ENCODE data around the gene TNIK.

TNIK gene

DNA sequence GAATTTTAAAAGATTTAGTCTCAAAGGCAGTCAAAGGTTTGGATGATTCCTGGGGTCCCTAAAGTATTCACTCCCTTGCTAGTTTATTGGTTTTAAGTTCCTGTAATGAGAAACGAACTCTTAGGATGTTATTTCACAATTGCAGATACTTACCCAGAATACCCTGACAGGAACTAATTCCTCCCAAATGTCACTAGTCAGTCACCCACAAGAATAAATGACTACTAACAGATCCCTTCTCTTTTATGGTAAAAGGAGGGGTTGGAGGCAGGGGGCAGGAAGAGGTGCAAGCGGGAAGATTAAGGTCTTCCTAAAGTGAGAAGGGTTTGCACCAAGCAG, 259.5 kb downstream of the TNIK start:
- no peak overlapping the region for H3K9ac ChIP-seq (ENCODE audit: insufficient read length, low read depth)
- no peak for DNase-seq (ENCODE audit: low read depth, low spot score)
- no peaks in the 10 kb centered on the region for H3K4me1 ChIP-seq (ENCODE audit: insufficient read depth, insufficient read length)
- no peaks in the 10 kb centered on the region for H3K27me3 ChIP-seq (ENCODE audit: insufficient read depth, insufficient read length)
- TF ChIP-seq ZNF274 (IDR thresholded peaks at IDR 0.05; ENCODE audit: low read depth, low read length) (no peak), SUZ12 (IDR thresholded peaks at IDR 0.05; ENCODE audit: extremely low read depth, insufficient read depth, insufficient read length) (no peak), YY1 (IDR thresholded peaks at IDR 0.05; ENCODE audit: insufficient read depth, insufficient read length) (no peak)
- H3K36me3 ChIP-seq (ENCODE audit: insufficient read depth, insufficient read length, low read length) = no peaks in the 10 kb centered on the region
- H3K9me3 ChIP-seq (ENCODE audit: insufficient read depth, low read length) = peaks cover 4% of the 10 kb centered on the region; the same call in 1 of the 2 replicates
- H3K4me3 ChIP-seq (ENCODE audit: insufficient read length, low read depth) = no peak overlapping the region

DNA sequence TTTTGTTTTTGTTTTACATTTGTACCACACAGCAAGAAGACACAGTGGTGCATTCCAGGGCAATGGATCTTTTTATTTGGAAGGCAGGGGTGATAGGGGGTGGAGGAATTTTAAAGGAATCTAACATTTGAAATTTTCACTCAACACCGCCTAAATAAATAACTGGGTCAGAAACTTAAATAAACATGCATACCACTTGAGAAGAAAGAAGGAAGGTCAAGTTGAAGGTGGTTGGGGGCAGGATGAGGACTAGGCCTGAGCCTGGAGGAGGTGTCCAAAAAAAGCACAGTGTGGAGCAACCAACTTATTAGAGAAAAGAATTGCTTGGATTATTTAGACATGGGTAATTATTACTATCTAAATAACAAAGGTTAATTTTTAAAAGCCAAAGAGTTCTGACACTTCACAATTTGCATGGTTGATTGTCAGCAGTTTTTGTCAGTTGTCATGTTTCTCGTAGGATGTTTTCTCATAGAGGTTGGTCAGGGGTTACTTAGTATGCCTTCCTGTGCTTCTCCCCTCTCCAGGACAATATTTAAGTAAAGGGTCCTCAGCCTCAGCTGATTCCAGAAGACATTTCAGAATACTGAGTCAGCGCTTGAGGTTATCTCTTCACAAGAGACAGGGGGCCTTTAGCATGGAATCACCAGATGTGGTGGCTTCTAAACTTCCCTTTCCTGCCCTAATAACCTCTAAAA, 260.0 kb downstream of the TNIK start:
- no peak for DNase-seq (ENCODE audit: low read depth, low spot score)
- H3K9ac ChIP-seq (ENCODE audit: insufficient read length, low read depth) = no peak overlapping the region
- H3K27me3 ChIP-seq (ENCODE audit: insufficient read depth, insufficient read length) = no peaks in the 10 kb centered on the region
- H3K4me3 ChIP-seq (ENCODE audit: insufficient read length, low read depth) = no peak overlapping the region
- no peaks in the 10 kb centered on the region for H3K9me3 ChIP-seq (ENCODE audit: insufficient read depth, low read length)
- TF ChIP-seq YY1 (IDR thresholded peaks at IDR 0.05; ENCODE audit: insufficient read depth, insufficient read length) (no peak), SUZ12 (IDR thresholded peaks at IDR 0.05; ENCODE audit: extremely low read depth, insufficient read depth, insufficient read length) (no peak), ZNF274 (IDR thresholded peaks at IDR 0.05; ENCODE audit: low read depth, low read length) (no peak)
- no peaks in the 10 kb centered on the region for H3K4me1 ChIP-seq (ENCODE audit: insufficient read depth, insufficient read length)
- H3K36me3 ChIP-seq (ENCODE audit: insufficient read depth, insufficient read length, low read length) = no peaks in the 10 kb centered on the region

DNA sequence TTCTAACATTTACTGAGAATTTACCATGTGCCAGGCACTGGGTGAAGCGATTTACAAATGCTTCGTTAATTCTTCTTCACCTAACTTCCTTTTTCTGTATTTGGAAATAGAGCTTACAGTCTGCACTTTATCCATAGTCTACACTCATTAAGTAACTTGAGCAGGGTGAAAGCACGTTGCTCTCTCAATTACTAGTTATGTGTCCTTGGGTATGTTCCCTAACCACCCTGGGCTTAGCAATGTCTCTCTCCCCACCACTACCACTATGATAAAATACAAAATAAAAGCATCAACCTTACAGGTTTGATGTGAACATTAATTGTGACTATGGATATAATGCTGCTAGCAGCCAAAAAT, 260.8 kb downstream of the TNIK start:
- Histone ChIP-seq H3K27me3 (ENCODE audit: insufficient read depth, insufficient read length) (no peaks in the 10 kb centered on the region), H3K4me3 (ENCODE audit: insufficient read length, low read depth) (no peak overlapping the region), H3K36me3 (ENCODE audit: insufficient read depth, insufficient read length, low read length) (no peaks in the 10 kb centered on the region), H3K9ac (ENCODE audit: insufficient read length, low read depth) (no peak overlapping the region), H3K4me1 (ENCODE audit: insufficient read depth, insufficient read length) (no peaks in the 10 kb centered on the region), H3K9me3 (ENCODE audit: insufficient read depth, low read length) (no peaks in the 10 kb centered on the region)
- DNase-seq (ENCODE audit: low read depth, low spot score) = no peak
- no peak for TF ChIP-seq SUZ12 (IDR thresholded peaks at IDR 0.05; ENCODE audit: extremely low read depth, insufficient read depth, insufficient read length)
- no peak for TF ChIP-seq YY1 (IDR thresholded peaks at IDR 0.05; ENCODE audit: insufficient read depth, insufficient read length)
- TF ChIP-seq ZNF274 (IDR thresholded peaks at IDR 0.05; ENCODE audit: low read depth, low read length) = no peak

DNA sequence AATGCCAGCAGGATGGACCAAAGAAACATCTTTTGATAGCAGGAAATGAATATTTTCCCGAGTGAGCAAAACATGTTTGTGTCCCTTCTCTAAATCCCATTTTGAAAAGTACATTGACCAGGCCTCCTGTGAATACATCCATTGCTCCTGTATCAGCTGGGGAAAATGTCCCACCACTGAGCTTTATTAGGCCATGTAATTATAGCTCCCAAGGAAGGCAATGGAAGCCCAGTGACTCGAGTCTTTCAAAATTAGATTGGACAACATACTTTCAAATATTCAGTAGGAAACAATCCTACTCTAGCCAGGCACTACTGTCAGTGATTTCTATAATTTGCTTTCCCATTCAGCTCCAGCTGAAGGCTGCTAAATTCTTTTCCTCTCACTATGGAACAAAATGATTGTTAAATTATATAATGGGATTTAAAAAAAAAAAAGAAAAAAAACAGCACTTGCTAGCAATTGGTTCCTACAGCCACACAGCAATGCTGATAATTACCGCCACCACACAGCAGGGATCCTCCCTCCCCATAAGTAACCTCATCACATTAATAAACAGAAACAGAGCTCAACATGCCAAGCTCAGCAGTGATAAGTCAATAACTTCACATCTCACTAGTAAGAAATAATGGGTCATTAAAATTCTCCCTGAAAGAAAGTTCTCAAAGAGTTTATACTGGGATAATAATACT, 261.3 kb downstream of the TNIK start:
- H3K9ac ChIP-seq (ENCODE audit: insufficient read length, low read depth) = no peak overlapping the region
- no peak for DNase-seq (ENCODE audit: low read depth, low spot score)
- no peaks in the 10 kb centered on the region for H3K27me3 ChIP-seq (ENCODE audit: insufficient read depth, insufficient read length)
- H3K4me3 ChIP-seq (ENCODE audit: insufficient read length, low read depth) = no peak overlapping the region
- TF ChIP-seq YY1 (IDR thresholded peaks at IDR 0.05; ENCODE audit: insufficient read depth, insufficient read length) = no peak
- no peaks in the 10 kb centered on the region for H3K4me1 ChIP-seq (ENCODE audit: insufficient read depth, insufficient read length)
- H3K36me3 ChIP-seq (ENCODE audit: insufficient read depth, insufficient read length, low read length) = no peaks in the 10 kb centered on the region
- no peaks in the 10 kb centered on the region for H3K9me3 ChIP-seq (ENCODE audit: insufficient read depth, low read length)

DNA sequence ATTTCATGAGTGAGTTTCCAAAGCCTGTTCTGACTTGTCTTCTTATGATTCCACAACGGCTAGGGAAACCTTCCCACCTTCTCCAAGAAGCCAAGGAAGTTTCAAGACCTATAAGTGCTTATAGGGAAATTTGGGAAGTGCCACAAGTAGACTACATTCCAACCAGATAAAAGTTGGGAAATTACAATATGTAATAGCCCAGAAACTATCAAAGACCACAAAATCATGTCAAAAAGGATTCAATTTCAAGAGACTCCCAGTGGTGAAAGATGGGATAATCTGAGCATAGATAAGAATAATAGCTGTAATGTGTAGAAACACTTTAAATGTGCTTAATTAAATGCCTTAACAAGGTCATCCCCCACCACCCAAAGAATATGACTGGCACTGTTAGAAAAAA, 264.5 kb downstream of the TNIK start:
- Histone ChIP-seq H3K9me3 (ENCODE audit: insufficient read depth, low read length) (no peaks in the 10 kb centered on the region), H3K27me3 (ENCODE audit: insufficient read depth, insufficient read length) (no peaks in the 10 kb centered on the region), H3K4me3 (ENCODE audit: insufficient read length, low read depth) (no peak overlapping the region), H3K4me1 (ENCODE audit: insufficient read depth, insufficient read length) (no peaks in the 10 kb centered on the region), H3K36me3 (ENCODE audit: insufficient read depth, insufficient read length, low read length) (no peaks in the 10 kb centered on the region), H3K9ac (ENCODE audit: insufficient read length, low read depth) (no peak overlapping the region)
- no peak for TF ChIP-seq SUZ12 (IDR thresholded peaks at IDR 0.05; ENCODE audit: extremely low read depth, insufficient read depth, insufficient read length)
- no peak for TF ChIP-seq ZNF274 (IDR thresholded peaks at IDR 0.05; ENCODE audit: low read depth, low read length)
- TF ChIP-seq YY1 (IDR thresholded peaks at IDR 0.05; ENCODE audit: insufficient read depth, insufficient read length) = no peak
- no peak for DNase-seq (ENCODE audit: low read depth, low spot score)

DNA sequence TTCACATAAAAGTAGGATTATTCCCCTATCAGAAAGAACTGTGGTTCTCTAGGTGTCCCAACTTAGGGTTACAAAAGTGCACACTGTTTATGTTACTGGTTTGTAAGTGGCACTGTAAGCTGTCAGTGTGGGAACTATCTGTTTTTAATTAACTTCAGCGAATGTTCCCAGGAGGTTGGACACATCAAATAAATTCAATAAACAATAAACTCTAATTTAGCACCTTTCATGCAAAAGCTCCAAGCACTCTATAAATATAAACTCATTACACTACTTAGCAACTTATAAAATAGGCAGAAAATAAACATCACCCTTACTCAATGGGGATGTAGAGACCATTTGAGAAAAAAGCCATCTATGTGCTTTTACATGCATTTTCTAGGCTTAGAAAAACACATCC, 265.2 kb downstream of the TNIK start:
- no peaks in the 10 kb centered on the region for H3K36me3 ChIP-seq (ENCODE audit: insufficient read depth, insufficient read length, low read length)
- H3K4me3 ChIP-seq (ENCODE audit: insufficient read length, low read depth) = no peak overlapping the region

DNA sequence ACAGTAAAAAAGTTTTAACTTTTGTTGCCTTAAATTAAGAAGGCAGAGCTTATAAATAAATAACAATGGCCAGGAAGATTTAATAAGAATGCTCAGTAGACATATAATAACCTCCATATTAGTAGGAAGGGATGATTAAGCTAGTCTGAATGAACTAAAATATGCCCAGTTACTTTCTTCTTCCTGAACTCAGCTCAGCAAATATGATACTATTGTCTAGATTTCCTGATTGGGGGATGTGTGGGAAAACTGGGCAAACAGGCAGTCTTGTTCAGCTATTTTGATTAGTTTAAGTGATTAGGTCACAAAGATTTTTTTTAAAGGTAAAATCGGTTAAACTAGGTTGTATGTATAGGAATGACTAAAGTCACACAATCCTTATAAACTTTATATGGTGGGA, 266.5 kb downstream of the TNIK start:
- no peak for DNase-seq (ENCODE audit: low read depth, low spot score)
- no peak overlapping the region for H3K9ac ChIP-seq (ENCODE audit: insufficient read length, low read depth)
- no peaks in the 10 kb centered on the region for H3K36me3 ChIP-seq (ENCODE audit: insufficient read depth, insufficient read length, low read length)
- no peak overlapping the region for H3K4me3 ChIP-seq (ENCODE audit: insufficient read length, low read depth)
- TF ChIP-seq ZNF274 (IDR thresholded peaks at IDR 0.05; ENCODE audit: low read depth, low read length) = no peak
- TF ChIP-seq SUZ12 (IDR thresholded peaks at IDR 0.05; ENCODE audit: extremely low read depth, insufficient read depth, insufficient read length) = no peak
- no peak for TF ChIP-seq YY1 (IDR thresholded peaks at IDR 0.05; ENCODE audit: insufficient read depth, insufficient read length)
- no peaks in the 10 kb centered on the region for H3K27me3 ChIP-seq (ENCODE audit: insufficient read depth, insufficient read length)
- no peaks in the 10 kb centered on the region for H3K4me1 ChIP-seq (ENCODE audit: insufficient read depth, insufficient read length)
- no peaks in the 10 kb centered on the region for H3K9me3 ChIP-seq (ENCODE audit: insufficient read depth, low read length)

More for the DNA sequence above, 265.2 kb downstream of the TNIK start:
- Histone ChIP-seq H3K27me3 (ENCODE audit: insufficient read depth, insufficient read length) (no peaks in the 10 kb centered on the region), H3K9me3 (ENCODE audit: insufficient read depth, low read length) (no peaks in the 10 kb centered on the region), H3K4me1 (ENCODE audit: insufficient read depth, insufficient read length) (no peaks in the 10 kb centered on the region), H3K9ac (ENCODE audit: insufficient read length, low read depth) (no peak overlapping the region)
- TF ChIP-seq SUZ12 (IDR thresholded peaks at IDR 0.05; ENCODE audit: extremely low read depth, insufficient read depth, insufficient read length) = no peak
- TF ChIP-seq ZNF274 (IDR thresholded peaks at IDR 0.05; ENCODE audit: low read depth, low read length) = no peak
- no peak for TF ChIP-seq YY1 (IDR thresholded peaks at IDR 0.05; ENCODE audit: insufficient read depth, insufficient read length)
- no peak for DNase-seq (ENCODE audit: low read depth, low spot score)
